Measurements from ENCODE around the gene SERPINB10.

DNA sequence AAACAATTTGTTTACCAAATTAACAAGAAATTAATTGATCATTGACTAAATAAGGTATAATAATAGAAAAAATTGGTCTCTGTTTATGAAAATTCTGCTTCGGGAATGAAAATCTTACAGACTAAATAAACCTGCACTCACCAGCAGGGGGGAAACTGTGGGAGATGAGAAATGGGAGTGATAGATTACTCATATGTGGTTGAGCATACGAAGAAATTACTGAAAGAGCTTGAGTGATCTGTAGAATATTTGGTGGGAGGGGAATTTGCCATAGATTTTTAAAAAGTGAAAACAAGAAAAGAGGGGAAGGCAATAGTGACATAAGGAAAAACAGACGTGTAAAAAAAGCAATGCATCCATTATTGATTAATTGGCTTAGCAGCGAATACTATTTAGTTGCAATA, 43.5 kb downstream of the SERPINB10 start:
- TF ChIP-seq EP300 (IDR thresholded peaks at IDR 0.05) (no peak), CTCF (IDR thresholded peaks at IDR 0.05) (no peak), POLR2A (IDR thresholded peaks at IDR 0.05) (no peak)
